ENCODE results near the gene OR5T2. TPM values are rescaled to one million over a fixed set of nuclear protein-coding genes. Genes with fewer than 3 reads are reported as not detected.
A peak's percentile ranks its signal among the peaks of the same experiment; 100 is the strongest.

The OR5T2 gene
- total and polyA plus RNA-seq, 2 of the 13 experiments (the other 11 are each of a cell fraction or from before 2014, with no cell fraction given) = not detected

GRCh38 chr11:56188602-56189001 lies 45.5 kb downstream of the OR5T2 start:
- ChIA-PET POLR2A (no interaction called here), CTCF (ENCODE audit: low intra/inter-chr PET ratio, low total read pairs) (no interaction called here)
- TF ChIP-seq ZNF431 (CRISPR knock-in tag; IDR thresholded peaks at IDR 0.05; ENCODE audit: borderline replicate concordance, low read depth) (no peak), MAFK (conservative IDR thresholded peaks at IDR 0.05 in 1 of 2, IDR thresholded peaks at IDR 0.05 in 1 of 2; ENCODE audit: low read length in 2 of 2) (peak; percentile 70 to 85), MAFF (IDR thresholded peaks at IDR 0.05; ENCODE audit: low read depth, low read length) (peak; percentile 82)
- no peaks in the 10 kb centered on the region for H3K27me3 ChIP-seq (ENCODE audit: control insufficient read depth in 1 of 2, insufficient read depth in 2 of 2, low read length in 2 of 2)
- no peak for DNase-seq (ENCODE audit: low spot score)
- H3K36me3 ChIP-seq (replicated peaks in 1 of 2; ENCODE audit: control insufficient read depth in 1 of 2, insufficient read depth in 2 of 2, low read length in 2 of 2) = no peaks in the 10 kb centered on the region
- no peak overlapping the region for H3K4me3 ChIP-seq (replicated peaks in 1 of 3; ENCODE audit: insufficient read depth in 1 of 3, low read depth in 2 of 3, low read length in 3 of 3)
- no TSS peak for BruUV-seq (replicated peaks)
- intact Hi-C loops (cut with micrococcal nuclease; ENCODE audit: unreplicated experiment) (no loop called here), in situ Hi-C loops (cut with HindIII; ENCODE audit: extremely low pct_ligation_motif_present, low pct_unique_long_range_greater_than_20kb) (no loop called here)
- FAIRE-seq = no peak
- H3K79me2 ChIP-seq (ENCODE audit: insufficient read depth, low read length) = no peaks in the 10 kb centered on the region
- ATAC-seq = no peak
- H2AFZ ChIP-seq (ENCODE audit: low read length) = no peak overlapping the region
- no peaks in the 10 kb centered on the region for H3K4me1 ChIP-seq (ENCODE audit: insufficient read depth, low read length)
- no peaks in the 10 kb centered on the region for H4K20me1 ChIP-seq (ENCODE audit: insufficient read depth, low read length)
- 31% methylated on average over 3 of the region's 3 CpGs for WGBS (ENCODE audit: low lambda C conversion rate)
- no peak overlapping the region for H3K9ac ChIP-seq (ENCODE audit: insufficient read depth, low read depth, low read length)
- H3K9me3 ChIP-seq (ENCODE audit: low read length) = peaks cover 58% of the 10 kb centered on the region
- no peak overlapping the region for H3K27ac ChIP-seq (ENCODE audit: extremely low read length, insufficient read depth, low read length)
- no peak overlapping the region for H3K4me2 ChIP-seq (ENCODE audit: low read depth, low read length)

GRCh38 chr11:56183459-56183858 lies 50.6 kb downstream of the OR5T2 start:
- DNase-seq (ENCODE audit: low spot score) (no peak), FAIRE-seq (no peak), ATAC-seq (no peak)
- Histone ChIP-seq H3K36me3 (replicated peaks in 1 of 2; ENCODE audit: control insufficient read depth in 1 of 2, insufficient read depth in 2 of 2, low read length in 2 of 2) (no peaks in the 10 kb centered on the region), H3K9ac (ENCODE audit: insufficient read depth, low read depth, low read length) (no peak overlapping the region), H3K79me2 (ENCODE audit: insufficient read depth, low read length) (no peaks in the 10 kb centered on the region), H2AFZ (ENCODE audit: low read length) (no peak overlapping the region), H3K4me3 (replicated peaks in 1 of 3; ENCODE audit: insufficient read depth in 1 of 3, low read depth in 2 of 3, low read length in 3 of 3) (no peak overlapping the region), H3K27me3 (ENCODE audit: control insufficient read depth in 1 of 2, insufficient read depth in 2 of 2, low read length in 2 of 2) (no peaks in the 10 kb centered on the region), H4K20me1 (ENCODE audit: insufficient read depth, low read length) (no peaks in the 10 kb centered on the region), H3K4me1 (ENCODE audit: insufficient read depth, low read length) (no peaks in the 10 kb centered on the region), H3K9me3 (ENCODE audit: low read length) (peaks cover 59% of the 10 kb centered on the region), H3K4me2 (ENCODE audit: low read depth, low read length) (no peak overlapping the region), H3K27ac (ENCODE audit: extremely low read length, insufficient read depth, low read length) (no peak overlapping the region)
- in situ Hi-C loops (cut with HindIII; ENCODE audit: extremely low pct_ligation_motif_present, low pct_unique_long_range_greater_than_20kb) = no loop called here
- no TSS peak for BruUV-seq (replicated peaks)
- CTCF ChIA-PET (ENCODE audit: low intra/inter-chr PET ratio, low total read pairs) = no interaction called here
- intact Hi-C loops (cut with micrococcal nuclease; ENCODE audit: unreplicated experiment) = no loop called here
- POLR2A ChIA-PET = no interaction called here
- TF ChIP-seq ZNF513 (CRISPR knock-in tag; conservative IDR thresholded peaks at IDR 0.05) = no peak
- no peak for TF ChIP-seq KLF9 (CRISPR knock-in tag; IDR thresholded peaks at IDR 0.05; ENCODE audit: low read depth)
- TF ChIP-seq MXD3 (CRISPR knock-in tag; IDR thresholded peaks at IDR 0.05) = no peak
- no peak for TF ChIP-seq ELF4 (CRISPR knock-in tag; IDR thresholded peaks at IDR 0.05; ENCODE audit: borderline replicate concordance)
- TF ChIP-seq NONO (IDR thresholded peaks at IDR 0.05) = no peak
- no peak for TF ChIP-seq NONO (CRISPR knock-in tag; conservative IDR thresholded peaks at IDR 0.05)
- TF ChIP-seq RARG (CRISPR knock-in tag; IDR thresholded peaks at IDR 0.05; ENCODE audit: low read depth) = no peak
- no peak for TF ChIP-seq ISX (CRISPR knock-in tag; conservative IDR thresholded peaks at IDR 0.05)
- TF ChIP-seq RBM39 (IDR thresholded peaks at IDR 0.05; ENCODE audit: low read depth, low read length, poor library complexity, severe bottlenecking) = no peak
- TF ChIP-seq MIXL1 (CRISPR knock-in tag; IDR thresholded peaks at IDR 0.05) = no peak
- no peak for TF ChIP-seq CSRNP2 (CRISPR knock-in tag; conservative IDR thresholded peaks at IDR 0.05; ENCODE audit: low read depth)
- TF ChIP-seq ZSCAN31 (CRISPR knock-in tag; IDR thresholded peaks at IDR 0.05; ENCODE audit: low read depth) = no peak
- TF ChIP-seq SMC3 (IDR thresholded peaks at IDR 0.05; ENCODE audit: low read length) = no peak
- TF ChIP-seq CENPT (CRISPR knock-in tag; IDR thresholded peaks at IDR 0.05; ENCODE audit: low read depth) = no peak
- TF ChIP-seq HCFC1 (IDR thresholded peaks at IDR 0.05; ENCODE audit: low read depth, low read length) = no peak

Measured in HepG2 (cell line).